GM12891 (cell line): ENCODE data around the gene MYMX.
"Not testable (repeated sequence)": the region's sequence is repeated elsewhere in the genome, so short reads cannot be mapped to it uniquely, and the experiment has no call there.

ENCODE experiments used
- DNase-seq: peaks from one replicate; pipeline ENCODE4 v3.0.0; 2011; ENCODE audit warnings: low spot score; ENCODE audit not compliant: insufficient read length
- FAIRE-seq: peaks from 2 replicates; lab custom pipeline; 2011; peaks lifted over from hg19 to GRCh38; lab: Jason Lieb, UNC
- PAX5 ChIP-seq: IDR thresholded peaks from 2 replicates; pipeline ENCODE4 v1.6.1; 2011; ENCODE audit warnings: low read length, moderate library complexity, mild to moderate bottlenecking; ENCODE audit not compliant: insufficient read depth, severe bottlenecking
- POLR2A ChIP-seq: IDR thresholded peaks from 2 replicates; pipeline ENCODE4 v1.6.1; 2011; ENCODE audit warnings: low read depth, low read length, control low read depth
- POLR2AphosphoS5 ChIP-seq: IDR thresholded peaks from 2 replicates; pipeline ENCODE4 v1.6.1; 2011; ENCODE audit warnings: low read depth, low read length, control low read depth
- POU2F2 ChIP-seq: IDR thresholded peaks from 2 replicates; pipeline ENCODE4 v1.6.1; 2011; ENCODE audit warnings: low read depth, mild to moderate bottlenecking, control low read depth, low read length, moderate library complexity
- SPI1 ChIP-seq: IDR thresholded peaks from 2 replicates; pipeline ENCODE4 v1.6.1; 2011; ENCODE audit warnings: low read depth, low read length, control low read depth
- TAF1 ChIP-seq: IDR thresholded peaks from 2 replicates; pipeline ENCODE4 v1.6.1; 2011; ENCODE audit warnings: low read depth, low read length, control low read depth

Gene MYMX

GRCh38 chr6:44226368-44227147, 9.8 kb downstream of the MYMX start:
- DNase-seq = no peak
- TF ChIP-seq SPI1 (no peak), TAF1 (no peak), POLR2A (no peak), POU2F2 (no peak), POLR2AphosphoS5 (no peak), PAX5 (no peak)
- FAIRE-seq = no peak

DNA sequence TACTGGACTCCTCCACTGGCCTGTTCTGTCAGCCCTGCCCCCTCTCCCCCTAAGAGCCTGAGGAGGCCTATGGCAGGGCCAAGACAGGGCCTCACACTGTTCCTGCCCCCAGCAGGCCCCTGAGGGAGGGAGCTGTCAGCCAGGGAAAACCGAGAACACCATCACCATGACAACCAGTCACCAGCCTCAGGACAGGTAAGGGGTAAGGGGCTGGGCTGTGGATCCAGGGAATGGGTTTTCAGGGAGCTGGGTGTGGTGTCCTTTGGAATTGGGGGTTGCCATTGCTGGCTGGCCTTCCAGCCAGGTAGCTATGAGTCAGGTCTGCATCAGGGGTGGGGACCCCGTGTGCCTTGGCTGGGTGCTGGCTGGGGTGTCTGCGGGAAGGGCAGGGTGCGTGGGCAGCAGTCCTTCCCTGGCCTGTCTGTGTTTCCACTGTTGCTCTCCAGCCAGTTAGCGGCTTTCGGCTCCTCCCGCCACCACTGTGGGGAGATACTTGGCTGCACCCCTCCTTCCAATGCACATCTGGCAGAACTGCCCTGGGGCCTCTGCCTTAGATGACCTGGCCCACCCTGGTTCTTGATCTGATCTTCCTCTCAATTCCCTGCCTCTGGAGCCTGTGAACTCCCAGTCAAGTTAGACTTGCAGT, 10.5 kb downstream of the MYMX start:
- FAIRE-seq = no peak
- DNase-seq = no peak
- no peak for TF ChIP-seq PAX5
- no peak for TF ChIP-seq TAF1
- no peak for TF ChIP-seq POLR2A
- TF ChIP-seq SPI1 = no peak
- no peak for TF ChIP-seq POLR2AphosphoS5
- TF ChIP-seq POU2F2 = no peak

DNA sequence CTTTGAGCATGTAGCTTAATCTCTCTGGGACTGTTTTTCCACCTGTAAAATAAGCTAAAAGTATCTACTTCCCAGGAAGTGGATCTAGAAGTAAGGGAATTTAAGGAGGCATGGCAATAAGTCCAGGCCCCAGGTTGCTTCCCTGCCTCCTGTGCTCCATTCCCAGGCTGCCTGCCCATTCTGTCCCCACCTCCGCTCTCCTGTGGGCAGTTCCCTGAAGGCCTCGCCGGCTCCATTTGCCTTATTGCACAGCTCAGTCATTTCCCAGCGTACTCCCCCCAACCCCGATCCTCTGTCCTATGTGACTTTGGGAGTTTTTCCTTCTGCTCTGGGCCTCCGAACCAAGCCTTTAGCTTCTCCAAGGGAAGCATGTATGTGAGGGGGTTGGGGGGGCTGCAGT, 11.3 kb downstream of the MYMX start:
- FAIRE-seq = no peak
- no peak for TF ChIP-seq PAX5
- TF ChIP-seq TAF1 = no peak
- TF ChIP-seq POLR2A = no peak
- no peak for TF ChIP-seq POU2F2
- TF ChIP-seq POLR2AphosphoS5 = no peak
- no peak for TF ChIP-seq SPI1
- DNase-seq = no peak

DNA sequence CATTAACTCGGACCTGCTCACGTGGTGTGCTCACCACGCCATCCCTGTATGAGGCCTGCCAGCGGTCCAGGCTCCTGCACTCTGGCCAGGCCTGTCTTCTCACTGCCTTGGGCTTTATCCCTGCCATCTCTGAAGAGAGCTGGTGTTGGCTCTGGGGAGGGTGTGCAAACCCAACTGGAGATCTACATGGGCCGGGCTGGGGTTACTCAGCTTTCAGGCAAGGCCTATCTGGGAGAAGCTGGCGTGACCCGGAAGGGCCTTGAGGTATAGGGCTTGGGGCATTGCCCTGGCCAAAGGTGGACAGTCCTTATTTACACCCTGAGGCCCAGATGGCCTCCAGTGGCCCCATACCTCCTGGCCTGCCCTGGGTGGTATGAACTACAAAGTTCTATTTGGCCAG, 11.7 kb downstream of the MYMX start:
- no peak for TF ChIP-seq SPI1
- TF ChIP-seq POLR2AphosphoS5 = no peak
- no peak for TF ChIP-seq POLR2A
- TF ChIP-seq POU2F2 = no peak
- no peak for TF ChIP-seq TAF1
- TF ChIP-seq PAX5 = no peak
- no peak for FAIRE-seq
- no peak for DNase-seq

- DNase-seq = no peak
- FAIRE-seq = no peak
- no peak for TF ChIP-seq SPI1
- no peak for TF ChIP-seq TAF1
- TF ChIP-seq PAX5 = no peak
- no peak for TF ChIP-seq POLR2AphosphoS5
- no peak for TF ChIP-seq POLR2A
- TF ChIP-seq POU2F2 = no peak
Observed at GRCh38 chr6:44228836-44229235, 12.1 kb downstream of the MYMX start.

GRCh38 chr6:44229376-44230033, 12.8 kb downstream of the MYMX start:
- no peak for DNase-seq
- no peak for FAIRE-seq
- no peak for TF ChIP-seq POU2F2
- TF ChIP-seq POLR2A = no peak
- no peak for TF ChIP-seq TAF1
- no peak for TF ChIP-seq SPI1
- no peak for TF ChIP-seq POLR2AphosphoS5
- TF ChIP-seq PAX5 = no peak

DNA sequence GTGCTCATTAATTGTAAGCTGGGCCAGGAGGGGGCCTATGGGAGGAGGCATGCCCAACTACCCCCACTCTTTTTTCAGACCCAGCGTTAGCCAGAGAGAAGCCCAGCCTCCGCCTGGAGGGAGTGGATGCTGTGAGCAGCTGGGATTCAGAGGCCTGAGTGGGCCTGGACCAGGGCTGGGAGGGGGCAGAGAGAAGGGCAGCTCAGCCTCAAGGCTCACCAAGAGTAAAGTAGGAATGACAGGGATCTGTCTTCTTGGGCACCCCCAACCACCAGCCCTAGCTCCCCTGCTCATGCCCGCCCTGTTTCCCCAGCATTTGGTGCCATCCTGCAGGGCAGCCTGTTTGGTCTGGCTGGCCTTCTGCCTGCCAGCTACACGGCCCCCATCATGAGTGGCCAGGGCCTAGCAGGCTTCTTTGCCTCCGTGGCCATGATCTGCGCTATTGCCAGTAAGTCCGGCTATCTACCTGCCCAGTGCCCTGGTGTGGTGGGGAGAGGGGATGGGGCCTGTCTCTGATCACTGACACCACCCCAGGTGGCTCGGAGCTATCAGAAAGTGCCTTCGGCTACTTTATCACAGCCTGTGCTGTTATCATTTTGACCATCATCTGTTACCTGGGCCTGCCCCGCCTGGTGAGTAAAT, 13.4 kb downstream of the MYMX start:
- DNase-seq (no peak), FAIRE-seq (no peak)
- TF ChIP-seq POLR2AphosphoS5 (no peak), PAX5 (no peak), TAF1 (no peak), POLR2A (no peak), SPI1 (no peak), POU2F2 (no peak)

DNA sequence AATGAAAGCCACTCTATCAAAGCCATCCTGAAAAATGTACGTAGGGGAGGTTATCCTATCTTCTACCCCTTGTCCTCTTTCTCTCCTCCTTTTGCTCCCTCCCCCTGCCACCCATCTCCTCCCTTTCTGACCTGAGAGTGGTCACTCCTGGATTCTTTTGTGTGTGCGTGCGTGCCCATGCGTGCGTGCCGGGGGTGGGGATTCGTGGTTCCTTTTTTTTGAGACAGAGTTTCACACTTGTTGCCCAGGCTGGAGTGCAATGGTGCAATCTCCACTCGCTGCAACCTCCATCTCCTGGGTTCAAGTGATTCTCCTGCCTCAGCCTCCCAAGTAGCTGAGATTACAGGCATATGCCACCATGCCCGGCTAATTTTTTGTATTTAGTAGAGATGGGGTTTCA, 14.7 kb downstream of the MYMX start:
- DNase-seq, FAIRE-seq: not testable (repeated sequence)
